AG04450 (cell line): Measurements from ENCODE around the gene S100A1. TPM values are rescaled to one million over a fixed set of nuclear protein-coding genes. Genes with fewer than 3 reads are reported as not detected.
"Not testable (repeated sequence)": the region's sequence is repeated elsewhere in the genome, so short reads cannot be mapped to it uniquely, and the experiment has no call there.

Experiments used
- CTCF ChIA-PET: fragments of 300-600, 350-600 bp; formaldehyde crosslinking; extraction: SDS; loops from one replicate; lab custom pipeline; 2022; ENCODE audit warnings: antibody characterized with exemption, inconsistent platforms; lab: Charles Lee
- POLR2A ChIA-PET: fragments of 350-600 bp; formaldehyde crosslinking; extraction: SDS; loops from one replicate; lab custom pipeline; 2021; ENCODE audit warnings: antibody characterized with exemption, inconsistent platforms; lab: Yijun Ruan, JAX
- DNase-seq: peaks from one replicate; pipeline ENCODE4 v3.0.0-alpha.2; 2011; ENCODE audit warnings: low read depth, low spot score
- H3K27ac ChIP-seq: one replicate; pipeline ENCODE4 v1.5.1; 2012; ENCODE audit warnings: low read depth, low read length, control low read depth
- H3K27me3 ChIP-seq: one replicate; pipeline ENCODE4 v1.6.0; 2012; ENCODE audit warnings: low read length; ENCODE audit not compliant: control insufficient read depth, insufficient read depth
- H3K4me3 ChIP-seq: 2 replicates; pipeline ENCODE4 v1.5.1; 2011; ENCODE audit warnings: mild to moderate bottlenecking, low read depth, low read length, control low read depth
- H3K9me3 ChIP-seq: 2 replicates; pipeline ENCODE4 v1.5.1; 2012; ENCODE audit warnings: low read length; ENCODE audit not compliant: control insufficient read depth, insufficient read depth
- CTCF ChIP-seq: IDR thresholded peaks from 2 replicates; pipeline ENCODE4 v1.5.1; 2011; ENCODE audit warnings: low read depth, low read length, control low read depth, inconsistent platforms
- polyA plus RNA-seq: library from polyadenylated mRNA; depleted of rRNA; stranded (reverse); fragments of >200 nt; gene quantifications from 2 replicates; pipeline ENCODE4 v1.2.3, GENCODE V29; 2011

The S100A1 gene
- polyA plus RNA-seq, 1 experiment: 0.21 TPM

- Histone ChIP-seq H3K27ac (no peak overlapping the region), H3K27me3 (no peaks in the 10 kb centered on the region), H3K9me3 (no peaks in the 10 kb centered on the region; the same call in 1 of the 2 replicates), H3K4me3 (no peak overlapping the region)
- POLR2A ChIA-PET: interaction anchor here (1.4 to 1.7 kb wide), 2 partner anchors 11 to 15 kb away, joined by 3 to 4 read pairs; partner anchors contain the start of gene S100A13
- DNase-seq: no peak
- no peak for TF ChIP-seq CTCF
- CTCF ChIA-PET: interaction anchor here (0.7 to 1.8 kb wide), 4 partner anchors 11 to 128 kb away, joined by 3 to 13 read pairs (median 7); partner anchors contain the start of gene S100A13
These were observed 10.0 kb downstream of the S100A1 start for GRCh38 chr1:153638261-153638660.

GRCh38 chr1:153639280-153639679 lies 11.0 kb downstream of the S100A1 start:
- Histone ChIP-seq H3K27me3 (no peaks in the 10 kb centered on the region), H3K27ac (no peak overlapping the region), H3K9me3 (no peaks in the 10 kb centered on the region; the same call in 1 of the 2 replicates), H3K4me3 (no peak overlapping the region)
- no peak for TF ChIP-seq CTCF
- ChIA-PET POLR2A (interaction anchor here (1.4 to 1.7 kb wide), 2 partner anchors 11 to 12 kb away, joined by 4 to 5 read pairs; partner anchors contain the start of genes S100A1 and S100A13), CTCF (interaction anchor here (1.1 to 1.7 kb wide), 3 partner anchors 12 to 144 kb away, joined by 3 to 13 read pairs (median 8); partner anchors contain the start of gene S100A13)
- no peak for DNase-seq

GRCh38 chr1:153640213-153640612 lies 12.0 kb downstream of the S100A1 start:
- H3K4me3 ChIP-seq, H3K27ac ChIP-seq, H3K9me3 ChIP-seq, H3K27me3 ChIP-seq, DNase-seq: not testable (repeated sequence)
- ChIA-PET CTCF (interaction anchor here (0.7 to 1.6 kb wide), 3 partner anchors 13 to 145 kb away, joined by 3 to 8 read pairs (median 5); partner anchors contain the start of gene S100A13), POLR2A (interaction anchor here (1.4 kb wide), 1 partner anchor 12 kb away, joined by 5 read pairs; the partner anchor contains the start of genes S100A1 and S100A13)

- Histone ChIP-seq H3K9me3 (no peaks in the 10 kb centered on the region), H3K27me3 (no peaks in the 10 kb centered on the region), H3K27ac (no peak overlapping the region), H3K4me3 (no peak overlapping the region)
- DNase-seq: no peak
- ChIA-PET POLR2A (interaction anchor here (1.4 kb wide), 1 partner anchor 13 kb away, joined by 5 read pairs; the partner anchor contains the start of genes S100A1 and S100A13), CTCF (interaction anchor here (0.7 to 1.3 kb wide), 3 partner anchors 108 to 146 kb away, joined by 3 to 5 read pairs (median 4); no protein-coding TSS in a partner anchor)
- TF ChIP-seq CTCF: no peak
These were observed 12.6 kb downstream of the S100A1 start for GRCh38 chr1:153640861-153641260.

- ChIA-PET CTCF (no interaction called here), POLR2A (interaction anchor here (2.6 kb wide), 1 partner anchor 8 kb away, joined by 13 read pairs; the partner anchor contains the start of gene CHTOP)
- no peaks in the 10 kb centered on the region for H3K9me3 ChIP-seq
- TF ChIP-seq CTCF: no peak
- no peak overlapping the region for H3K4me3 ChIP-seq
- no peak for DNase-seq
- no peak overlapping the region for H3K27ac ChIP-seq
- no peaks in the 10 kb centered on the region for H3K27me3 ChIP-seq
These were observed 13.9 kb downstream of the S100A1 start for GRCh38 chr1:153642161-153642560.
